Hematopoietic multipotent progenitor cell treated with erythropoietin and hydrocortisone succinate and interleukin-3 and kit ligand, for 6 days (in vitro differentiated cells): ENCODE data around the gene GPR62.
"Not testable (repeated sequence)": the region's sequence is repeated elsewhere in the genome, so short reads cannot be mapped to it uniquely, and the experiment has no call there.

ENCODE experiments used
- DNase-seq: peaks from one replicate; pipeline ENCODE4 v3.0.0-alpha.2; 2015

The GPR62 gene

DNA sequence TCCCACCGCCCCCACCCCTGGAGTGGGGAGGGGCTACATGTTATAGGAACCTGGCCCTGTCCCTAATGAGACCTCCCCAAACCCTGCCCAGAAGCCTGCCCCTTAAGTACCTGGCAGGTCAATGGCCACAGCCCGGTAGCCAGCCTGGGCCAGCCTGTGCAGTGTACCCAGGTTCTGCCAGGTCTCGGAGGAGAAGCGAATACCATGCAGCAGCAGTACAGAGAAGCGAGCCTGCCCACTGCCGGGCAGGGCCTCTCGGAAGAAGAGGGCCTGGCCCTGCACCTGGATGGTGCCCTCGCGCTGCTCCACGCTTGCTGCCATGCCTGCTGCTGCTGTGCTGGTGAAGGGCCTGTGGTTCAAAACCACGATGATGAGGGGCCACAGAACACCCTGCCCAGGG, 16.2 kb downstream of the GPR62 start:
- no peak for DNase-seq

DNA sequence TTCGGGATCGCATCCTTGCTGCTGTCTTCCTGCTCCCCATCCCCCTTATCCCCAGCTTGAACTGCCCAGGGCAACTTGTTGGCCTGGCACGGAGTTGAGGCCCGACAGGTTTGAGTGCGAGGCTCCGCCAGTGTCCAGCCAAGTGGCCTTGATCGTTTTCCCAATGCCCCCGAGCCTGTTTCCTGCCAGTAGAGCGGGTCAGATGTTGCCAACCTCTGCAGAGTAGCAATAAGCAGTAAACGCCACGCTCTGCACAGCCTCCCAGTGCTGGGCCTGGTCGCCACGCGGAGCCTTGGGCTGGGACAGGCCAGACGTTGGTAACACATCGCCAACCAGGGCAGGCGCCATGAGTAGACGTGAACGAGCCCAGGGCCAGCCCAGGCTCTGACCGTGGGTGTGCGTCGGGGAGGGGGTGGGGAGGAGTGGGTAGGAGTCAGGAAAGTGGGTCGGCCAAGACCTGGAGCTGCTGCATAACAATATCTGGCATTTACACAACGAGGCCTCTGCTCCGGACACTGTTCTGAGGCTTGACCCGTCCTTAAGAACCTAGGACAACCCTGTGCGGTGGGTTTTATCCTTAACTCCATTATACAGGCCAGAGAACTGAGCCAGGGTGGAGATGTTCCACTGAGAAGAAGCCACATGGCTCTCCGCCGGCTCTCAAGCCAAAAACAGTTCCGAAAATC, 19.2 kb downstream of the GPR62 start:
- no peak for DNase-seq

DNA sequence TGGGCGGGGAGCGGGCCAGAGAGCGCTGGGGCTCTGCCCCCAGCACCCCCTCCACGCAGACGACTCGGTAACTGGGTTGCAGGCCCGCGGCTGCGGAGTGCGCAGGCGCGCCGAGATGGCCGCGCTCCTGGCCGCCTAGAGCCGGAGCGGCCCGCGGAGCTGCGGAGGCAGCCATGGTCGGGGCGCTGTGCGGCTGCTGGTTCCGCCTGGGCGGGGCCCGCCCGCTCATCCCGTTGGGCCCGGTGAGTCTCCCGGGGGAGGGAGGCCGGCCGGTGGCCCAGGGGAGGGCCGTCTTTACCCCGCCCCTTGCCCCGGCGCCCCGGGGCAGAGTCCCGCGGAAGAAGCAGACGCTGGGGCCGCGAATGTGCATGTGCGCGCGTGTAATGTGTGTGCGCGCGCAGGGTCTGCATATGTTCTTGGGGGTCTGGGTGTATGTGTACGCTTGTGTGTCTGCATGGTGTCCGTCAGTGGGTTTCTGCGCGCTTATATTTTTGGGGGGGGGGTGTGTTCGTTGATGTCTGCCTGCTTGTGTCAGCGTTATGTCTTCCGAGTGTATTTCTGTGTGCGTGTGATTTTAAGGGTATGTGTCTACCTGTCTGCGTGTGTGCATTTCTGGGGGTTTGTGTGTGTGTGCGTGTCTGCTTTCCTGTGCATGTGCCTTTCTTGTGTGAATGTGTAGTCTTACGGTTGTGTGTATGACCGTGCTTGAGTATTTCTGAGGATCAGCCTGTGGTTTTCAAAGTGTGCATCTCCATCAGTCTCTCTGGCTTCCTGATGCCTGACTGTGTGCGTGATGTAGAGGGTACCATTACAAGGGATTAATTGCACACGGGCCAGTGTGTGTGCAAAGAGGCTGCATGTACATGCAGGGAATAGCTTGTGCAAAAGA, 20.0 kb downstream of the GPR62 start, which contains the start of gene ABHD14A:
Gene ABHD14A (plus strand): TSS at position 102 of the 889 bp plus-strand sequence. CDS start 72 bp downstream, at position 174.
- peak; percentile 78 for DNase-seq

- DNase-seq = peak; percentile 81
Observed at GRCh38 chr3:51975852-51976549, 20.8 kb downstream of the GPR62 start.

GRCh38 chr3:51977446-51978142, 22.4 kb downstream of the GPR62 start:
- DNase-seq = no peak

- DNase-seq = no peak
Observed at GRCh38 chr3:51978143-51978502, 22.9 kb downstream of the GPR62 start.

DNA sequence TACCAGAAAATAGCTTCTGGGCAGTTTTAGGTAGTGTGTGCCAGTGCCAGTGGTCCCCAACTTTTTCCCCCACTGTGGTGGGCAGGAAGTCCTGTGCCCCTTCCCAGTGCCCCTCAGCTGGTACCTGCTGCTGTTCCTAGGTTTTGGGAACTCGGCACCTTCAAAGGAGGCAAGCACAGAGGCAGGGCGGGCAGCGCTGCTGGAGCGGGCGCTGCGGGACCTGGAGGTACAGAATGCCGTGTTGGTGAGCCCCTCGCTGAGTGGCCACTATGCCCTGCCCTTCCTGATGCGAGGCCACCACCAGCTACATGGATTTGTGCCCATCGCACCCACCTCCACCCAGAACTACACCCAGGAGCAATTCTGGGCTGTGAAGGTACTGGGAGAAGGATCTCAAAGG, 25.1 kb downstream of the GPR62 start:
- DNase-seq = no peak

DNA sequence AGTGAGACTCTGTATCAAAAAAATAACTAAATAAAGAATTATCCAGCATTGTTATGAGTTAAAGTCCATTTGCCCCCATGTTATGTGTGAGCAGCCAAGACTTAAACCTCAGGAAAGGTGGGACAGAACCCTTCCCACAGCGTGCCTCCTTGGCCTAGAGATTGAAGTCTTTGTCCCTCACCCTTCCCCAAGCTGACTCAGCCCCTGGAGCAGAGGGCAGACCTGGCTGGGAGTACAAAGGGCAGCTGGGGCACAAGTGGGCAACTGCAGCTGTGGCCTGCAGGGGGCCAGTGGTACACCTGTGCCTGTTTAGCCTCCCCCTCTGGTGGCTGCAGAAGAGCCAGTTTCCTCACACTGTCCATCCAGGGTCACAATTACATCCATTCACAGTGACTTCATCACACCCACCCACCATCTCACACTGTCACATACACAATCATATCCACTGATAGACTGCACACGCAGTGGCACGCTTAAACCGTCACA, 27.2 kb downstream of the GPR62 start:
- DNase-seq = peak; percentile 74

- peak; percentile 90 for DNase-seq
Observed at GRCh38 chr3:51982838-51983577, 27.8 kb downstream of the GPR62 start, which contains the start of gene ACY1. Gene ACY1, plus strand, starts transcription at chr3:51983535. Its CDS starts 530 bp downstream, at chr3:51984065.

DNA sequence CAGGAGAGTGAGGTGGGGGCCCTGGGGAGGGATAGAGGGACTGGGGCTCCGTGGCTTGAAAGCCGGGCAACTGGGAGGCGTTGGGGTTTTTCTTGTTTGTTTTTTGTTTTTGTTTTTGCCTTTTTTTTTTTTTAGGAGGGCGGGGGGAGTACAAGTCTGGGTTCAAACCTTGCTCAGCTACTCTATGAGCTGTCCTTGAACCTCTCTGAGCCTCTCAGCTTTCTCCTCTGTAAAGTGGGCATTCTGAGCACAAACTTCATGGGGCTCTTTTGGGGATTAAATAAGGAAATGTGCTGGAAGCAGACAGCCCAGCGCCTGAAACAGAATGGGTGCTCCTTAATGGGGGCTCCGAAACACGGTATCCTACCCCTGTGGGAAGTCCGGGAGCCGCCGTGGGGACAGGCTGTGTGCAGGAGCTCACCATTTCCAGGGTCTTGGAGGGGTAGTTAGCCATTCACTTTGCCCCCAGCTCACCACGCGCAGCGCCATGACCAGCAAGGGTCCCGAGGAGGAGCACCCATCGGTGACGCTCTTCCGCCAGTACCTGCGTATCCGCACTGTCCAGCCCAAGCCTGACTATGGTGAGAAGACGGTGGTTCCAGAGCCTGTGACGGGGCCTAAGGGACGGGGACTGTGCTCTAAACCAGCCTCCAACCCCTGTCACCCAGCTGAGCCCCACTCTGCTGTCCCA, 28.5 kb downstream of the GPR62 start:
- DNase-seq = no peak

DNA sequence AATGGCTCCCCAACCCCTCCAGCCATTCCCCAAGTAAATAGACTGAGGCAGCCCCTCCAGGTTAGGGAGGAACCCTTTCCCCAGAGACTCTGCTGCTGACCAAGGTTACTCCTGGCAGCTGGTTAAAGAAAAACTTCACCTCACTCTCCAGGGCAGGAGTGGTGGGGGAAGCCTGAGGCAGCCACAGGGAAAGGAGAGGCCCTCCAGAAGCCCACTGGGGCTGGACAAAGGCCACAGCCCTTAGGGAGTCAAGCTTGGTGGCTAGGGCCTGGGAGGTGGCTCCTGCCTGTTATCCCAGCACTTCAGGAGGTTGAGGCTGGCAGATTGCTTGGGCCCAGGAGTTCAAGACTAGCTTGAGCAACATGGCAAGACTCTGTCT, 29.1 kb downstream of the GPR62 start:
- no peak for DNase-seq

DNA sequence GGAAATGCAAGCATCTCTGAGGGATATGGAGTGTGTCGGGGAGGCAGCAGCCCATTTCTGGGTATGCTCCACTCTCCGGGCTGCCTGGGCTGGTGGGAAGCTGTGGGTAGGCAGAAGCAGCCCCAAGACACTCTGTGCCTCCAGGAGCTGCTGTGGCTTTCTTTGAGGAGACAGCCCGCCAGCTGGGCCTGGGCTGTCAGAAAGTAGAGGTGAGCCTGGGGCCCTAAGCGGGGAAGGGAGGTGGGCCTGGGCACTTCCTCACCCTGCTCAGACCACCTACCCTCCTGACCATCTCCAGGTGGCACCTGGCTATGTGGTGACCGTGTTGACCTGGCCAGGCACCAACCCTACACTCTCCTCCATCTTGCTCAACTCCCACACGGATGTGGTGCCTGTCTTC, 29.9 kb downstream of the GPR62 start:
- no peak for DNase-seq

DNA sequence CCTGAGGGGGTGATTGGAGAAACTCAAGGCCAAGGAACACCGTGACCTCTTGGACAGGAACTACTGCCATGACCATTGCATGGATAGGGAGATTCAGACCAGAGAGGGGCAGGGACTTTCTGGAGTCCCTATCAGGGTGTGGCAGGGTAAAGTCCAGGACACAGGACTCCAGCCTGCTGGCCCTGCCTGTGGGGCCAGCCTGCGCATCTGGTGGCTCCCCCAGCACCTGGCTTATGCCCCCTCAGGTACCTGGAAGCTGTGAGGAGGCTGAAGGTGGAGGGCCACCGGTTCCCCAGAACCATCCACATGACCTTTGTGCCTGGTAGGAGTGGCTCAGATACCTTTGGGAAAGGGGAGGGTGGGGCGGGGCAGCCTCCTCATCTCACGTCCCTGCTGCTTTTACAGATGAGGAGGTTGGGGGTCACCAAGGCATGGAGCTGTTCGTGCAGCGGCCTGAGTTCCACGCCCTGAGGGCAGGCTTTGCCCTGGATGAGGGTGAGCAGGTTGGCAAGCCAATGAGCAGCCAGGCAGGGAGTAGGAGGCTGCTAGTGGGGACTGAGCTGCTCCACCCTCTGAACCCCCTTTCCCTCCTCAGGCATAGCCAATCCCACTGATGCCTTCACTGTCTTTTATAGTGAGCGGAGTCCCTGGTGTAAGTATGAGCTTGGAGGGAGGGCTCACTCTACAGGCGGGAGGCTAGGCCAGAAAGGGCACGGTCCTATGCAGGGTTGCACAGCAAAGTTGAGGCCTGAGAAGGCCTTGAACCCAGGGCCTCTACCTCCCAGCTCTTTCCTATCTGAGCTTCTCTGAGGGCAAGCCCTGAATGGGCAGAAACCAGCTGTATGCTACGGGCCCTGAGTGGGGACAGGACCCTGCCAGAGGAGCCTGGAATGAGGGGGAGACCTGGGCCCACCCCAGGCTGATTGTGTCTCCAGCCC, 31.1 kb downstream of the GPR62 start:
- DNase-seq = no peak

- DNase-seq = peak; percentile 55
Observed at GRCh38 chr3:51987568-51987967, 32.4 kb downstream of the GPR62 start.

GRCh38 chr3:51988286-51989146, 33.3 kb downstream of the GPR62 start:
- no peak for DNase-seq

DNA sequence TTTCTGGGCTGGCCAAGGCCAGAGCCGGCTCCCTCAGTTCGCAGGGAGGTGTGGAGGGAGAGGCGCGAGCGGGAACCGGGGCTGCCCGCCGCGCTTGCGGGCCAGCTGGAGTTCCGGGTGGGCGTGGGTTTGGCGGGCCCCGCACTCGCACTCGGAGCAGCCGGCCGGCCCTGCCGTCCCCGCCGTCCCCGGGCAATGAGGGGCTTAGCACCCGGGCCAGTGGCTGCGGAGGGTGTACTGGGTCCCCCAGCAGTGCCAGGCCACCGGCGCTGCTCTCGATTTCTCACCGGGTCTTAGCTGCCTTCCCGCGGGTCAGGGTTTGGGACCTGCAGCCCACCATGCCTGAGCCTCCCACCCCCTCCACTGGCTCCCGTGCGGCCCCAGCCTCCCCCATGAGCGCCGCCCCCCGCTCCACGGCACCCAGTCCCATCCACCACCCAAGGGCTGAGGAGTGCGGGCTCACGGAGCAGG, 35.4 kb downstream of the GPR62 start:
- not testable (repeated sequence) for DNase-seq

DNA sequence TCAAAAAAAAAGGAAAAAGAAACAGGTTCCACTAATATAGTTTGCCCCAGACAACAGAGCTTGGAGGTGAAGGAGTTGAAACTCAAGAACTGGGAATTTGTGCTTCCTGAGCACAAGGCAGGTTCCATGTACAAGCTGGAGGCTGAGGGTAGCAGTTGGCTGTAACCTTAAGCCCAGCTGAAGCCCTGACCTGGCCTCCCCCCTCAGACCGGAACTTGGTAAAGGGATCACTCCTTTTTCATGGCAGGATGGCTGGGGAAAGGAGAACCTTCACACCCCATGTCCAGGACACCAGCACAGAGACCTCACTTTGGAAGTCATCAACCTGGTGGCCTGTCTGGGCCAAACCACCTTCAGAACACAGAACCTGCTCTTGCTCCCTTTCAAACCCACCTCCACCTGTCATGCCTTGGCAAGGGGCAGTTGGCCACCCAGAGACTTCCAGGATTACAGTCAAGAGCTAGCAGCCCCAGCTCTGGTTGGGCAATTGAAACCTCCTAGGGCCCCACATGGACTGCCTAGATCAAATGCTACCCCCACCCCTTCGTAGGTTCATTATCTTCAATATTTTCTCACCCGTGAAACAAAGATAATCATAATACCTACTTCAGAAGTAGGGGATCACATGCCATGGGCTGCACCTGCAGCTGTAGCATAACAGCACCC, 37.0 kb downstream of the GPR62 start:
- peak; percentile 33 for DNase-seq

GRCh38 chr3:51993657-51994056, 38.5 kb downstream of the GPR62 start:
- DNase-seq = not testable (repeated sequence)
